ENCODE results near the gene STPG4. TPM values are rescaled to one million over a fixed set of nuclear protein-coding genes. Genes with fewer than 3 reads are reported as not detected.

Gene STPG4
- total RNA-seq, 1 experiment from 2014 or later = 10.6 TPM

DNA sequence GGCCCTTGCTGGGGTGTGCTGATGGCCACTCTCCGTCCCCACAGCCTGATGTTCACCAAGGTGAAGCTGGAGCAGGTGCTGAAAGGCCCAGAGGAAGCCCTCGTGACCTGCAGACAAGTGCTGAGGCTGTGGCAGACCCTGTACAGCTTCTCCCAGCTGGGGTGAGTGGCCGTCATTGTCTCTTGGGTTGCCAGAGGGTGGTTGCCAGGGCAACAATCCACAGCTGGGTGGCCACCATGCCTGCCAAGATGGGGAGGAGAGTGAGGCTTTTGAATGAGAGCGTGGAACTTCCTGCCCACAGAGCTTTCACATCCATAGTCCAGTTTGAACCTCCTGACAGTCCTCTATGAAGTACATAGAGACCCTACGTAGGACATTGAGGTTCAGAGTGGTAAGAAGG lies 108.8 kb downstream of the STPG4 start:
- Histone ChIP-seq H3K27me3 (ENCODE audit: insufficient read depth, low read length) (no peaks in the 10 kb centered on the region), H3K36me3 (ENCODE audit: control insufficient read depth in 1 of 2, insufficient read depth in 2 of 2, low read length in 2 of 2) (no peaks in the 10 kb centered on the region; a peak in 1 of 4 replicates), H3K27ac (ENCODE audit: low read depth, low read length) (no peak overlapping the region), H4K20me1 (ENCODE audit: insufficient read depth) (no peaks in the 10 kb centered on the region), H2AFZ (ENCODE audit: low read depth, low read length, poor library complexity, severe bottlenecking) (no peak overlapping the region), H3K4me1 (ENCODE audit: control insufficient read depth in 1 of 2, insufficient read depth in 2 of 2, low read length in 2 of 2) (peaks cover 33 to 44% of the 10 kb centered on the region in 2 experiments), H3K9ac (ENCODE audit: low read length) (no peak overlapping the region), H3K79me2 (ENCODE audit: insufficient read depth, low read length) (no peaks in the 10 kb centered on the region), H3K4me3 (replicated peaks in 1 of 2; ENCODE audit: low read depth in 1 of 2, low read length in 2 of 2) (no peak overlapping the region), H3K9me2 (ENCODE audit: insufficient read depth) (no peaks in the 10 kb centered on the region), H3K4me2 (ENCODE audit: low read length) (no peak overlapping the region), H3K9me3 (ENCODE audit: control insufficient read depth in 1 of 2, insufficient read depth in 1 of 2, low read depth in 1 of 2, low read length in 2 of 2) (no peaks in the 10 kb centered on the region)
- ATAC-seq (no peak), DNase-seq (ENCODE audit: low read depth, low spot score) (no peak)
- BruUV-seq (replicated peaks) = no TSS peak
- POLR2A ChIA-PET = no interaction called here
- TF ChIP-seq POLR2A (IDR thresholded peaks at IDR 0.05; ENCODE audit: borderline replicate concordance, extremely low read depth, insufficient read depth, insufficient read length) = no peak
- TF ChIP-seq TCF7L2 (IDR thresholded peaks at IDR 0.05; ENCODE audit: borderline replicate concordance, extremely low read depth, insufficient read depth, insufficient read length) = no peak
- TF ChIP-seq SP1 (IDR thresholded peaks at IDR 0.05; ENCODE audit: low read depth) = no peak
- no peak for TF ChIP-seq SIN3A (IDR thresholded peaks at IDR 0.05; ENCODE audit: low read depth)
- no peak for TF ChIP-seq SRF (IDR thresholded peaks at IDR 0.05; ENCODE audit: low read depth)
- TF ChIP-seq POLR2AphosphoS5 (IDR thresholded peaks at IDR 0.05; ENCODE audit: low read depth, low read length) = no peak
- TF ChIP-seq EZH2phosphoT487 (IDR thresholded peaks at IDR 0.05; ENCODE audit: borderline replicate concordance) = no peak
- no peak for TF ChIP-seq CEBPB (IDR thresholded peaks at IDR 0.05; ENCODE audit: low read depth)
- no peak for TF ChIP-seq CBX3 (IDR thresholded peaks at IDR 0.05; ENCODE audit: low read depth)
- no peak for TF ChIP-seq REST (IDR thresholded peaks at IDR 0.05; ENCODE audit: low read depth)
- TF ChIP-seq ATF3 (IDR thresholded peaks at IDR 0.05) = no peak
- TF ChIP-seq, protein P1, sequence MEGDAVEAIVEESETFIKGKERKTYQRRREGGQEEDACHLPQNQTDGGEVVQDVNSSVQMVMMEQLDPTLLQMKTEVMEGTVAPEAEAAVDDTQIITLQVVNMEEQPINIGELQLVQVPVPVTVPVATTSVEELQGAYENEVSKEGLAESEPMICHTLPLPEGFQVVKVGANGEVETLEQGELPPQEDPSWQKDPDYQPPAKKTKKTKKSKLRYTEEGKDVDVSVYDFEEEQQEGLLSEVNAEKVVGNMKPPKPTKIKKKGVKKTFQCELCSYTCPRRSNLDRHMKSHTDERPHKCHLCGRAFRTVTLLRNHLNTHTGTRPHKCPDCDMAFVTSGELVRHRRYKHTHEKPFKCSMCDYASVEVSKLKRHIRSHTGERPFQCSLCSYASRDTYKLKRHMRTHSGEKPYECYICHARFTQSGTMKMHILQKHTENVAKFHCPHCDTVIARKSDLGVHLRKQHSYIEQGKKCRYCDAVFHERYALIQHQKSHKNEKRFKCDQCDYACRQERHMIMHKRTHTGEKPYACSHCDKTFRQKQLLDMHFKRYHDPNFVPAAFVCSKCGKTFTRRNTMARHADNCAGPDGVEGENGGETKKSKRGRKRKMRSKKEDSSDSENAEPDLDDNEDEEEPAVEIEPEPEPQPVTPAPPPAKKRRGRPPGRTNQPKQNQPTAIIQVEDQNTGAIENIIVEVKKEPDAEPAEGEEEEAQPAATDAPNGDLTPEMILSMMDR (IDR thresholded peaks at IDR 0.05 in 2 of 3, conservative IDR thresholded peaks at IDR 0.05 in 1 of 3; ENCODE audit: borderline replicate concordance in 1 of 3, insufficient read depth in 1 of 3, low read depth in 2 of 3, low read length in 2 of 3) = no peak
- TF ChIP-seq ZNF274 (IDR thresholded peaks at IDR 0.05; ENCODE audit: low read depth, low read length) = no peak
- RAD21 ChIA-PET (ENCODE audit: low non-redundant PET in 1 of 2, low total read pairs in 2 of 2, uncharacterized antibody in 2 of 2, unreplicated experiment in 2 of 2) = no interaction called here
- CTCF ChIA-PET = no interaction called here
- intact Hi-C loops (cut with micrococcal nuclease) = no loop called here
